Hepatocyte (in vitro differentiated cells): ENCODE results near the gene PHF23. TPM values are rescaled to one million over a fixed set of nuclear protein-coding genes. Genes with fewer than 3 reads are reported as not detected.

Source experiments
- DNase-seq: peaks from one replicate; pipeline ENCODE4 v3.0.0-alpha.2; 2016; ENCODE audit warnings: low spot score
- H2AFZ ChIP-seq: fragments of 200-600 bp; sonication (generic); 2 replicates; pipeline ENCODE4 v1.6.0; 2016; ENCODE audit warnings: antibody characterized with exemption, mild to moderate bottlenecking
- H3K27ac ChIP-seq: fragments of 200-600 bp; sonication (generic); 2 replicates; pipeline ENCODE4 v1.5.1; 2016; ENCODE audit warnings: mild to moderate bottlenecking
- H3K27me3 ChIP-seq: fragments of 200-600 bp; sonication (generic); 2 replicates; pipeline ENCODE4 v1.6.1; 2016
- H3K36me3 ChIP-seq: fragments of 200-600 bp; sonication (generic); replicated peaks from 2 replicates; pipeline ENCODE4 v1.5.1; 2016; ENCODE audit warnings: low read depth; ENCODE audit not compliant: insufficient read depth
- H3K4me1 ChIP-seq: fragments of 200-600 bp; sonication (generic); 2 replicates; pipeline ENCODE4 v1.5.1; 2016; ENCODE audit warnings: mild to moderate bottlenecking, moderate library complexity; ENCODE audit not compliant: insufficient read depth
- H3K4me2 ChIP-seq: fragments of 200-600 bp; sonication (generic); 2 replicates; pipeline ENCODE4 v1.6.0; 2016
- H3K4me3 ChIP-seq: fragments of 200-600 bp; sonication (generic); 2 replicates; pipeline ENCODE4 v1.5.1; 2016; ENCODE audit warnings: mild to moderate bottlenecking
- H3K79me2 ChIP-seq: fragments of 200-600 bp; sonication (generic); 2 replicates; pipeline ENCODE4 v1.6.0; 2017; ENCODE audit warnings: mild to moderate bottlenecking
- H3K9me2 ChIP-seq: fragments of 200-600 bp; sonication (generic); replicated peaks from 2 replicates; pipeline ENCODE4 v1.6.0; 2017; ENCODE audit warnings: mild to moderate bottlenecking; ENCODE audit not compliant: insufficient read depth
- H3K9me3 ChIP-seq: fragments of 200-600 bp; sonication (generic); 2 replicates; pipeline ENCODE4 v1.5.1; 2016; ENCODE audit warnings: low read depth, mild to moderate bottlenecking
- H4K20me1 ChIP-seq: fragments of 200-600 bp; sonication (generic); 2 replicates; pipeline ENCODE4 v1.6.0; 2016; ENCODE audit warnings: mild to moderate bottlenecking; ENCODE audit not compliant: insufficient read depth, poor library complexity, severe bottlenecking
- EZH2 ChIP-seq: fragments of 200-600 bp; sonication (generic); IDR thresholded peaks from 2 replicates; pipeline ENCODE4 v1.6.1; 2016; ENCODE audit warnings: antibody characterized with exemption, mild to moderate bottlenecking, borderline replicate concordance
- EZH2phosphoT487 ChIP-seq: fragments of 200-600 bp; sonication (generic); IDR thresholded peaks from one replicate; pipeline ENCODE4 v1.6.1; 2018; ENCODE audit warnings: antibody characterized with exemption, mild to moderate bottlenecking, low read depth, moderate library complexity; ENCODE audit not compliant: unreplicated experiment, severe bottlenecking
- WGBS: methylation state at CpG from one replicate; pipeline ENCODE4 v1.1.6; 2016; ENCODE audit warnings: low lambda C conversion rate; ENCODE audit errors: missing lambda C conversion rate; 5-methylcytosine and 5-hydroxymethylcytosine counted together
- polyA plus RNA-seq: library from polyadenylated mRNA; unstranded; fragments of >200 nt; fragmentation: Nextera tagmentation; extraction: Ambion mirVana; gene quantifications from 2 replicates; pipeline ENCODE4 v1.2.1, GENCODE V29; 2016
- total RNA-seq: library from RNA; depleted of rRNA; stranded (reverse); fragments of >200 nt; gene quantifications from 2 replicates; pipeline ENCODE4 v1.2.3, GENCODE V29; 2014
- TF ChIP-seq, protein P1 (sequence below): fragments of 200-600 bp; sonication (generic); IDR thresholded peaks from 2 replicates; pipeline ENCODE4 v1.5.1; 2016; ENCODE audit warnings: antibody characterized with exemption, mild to moderate bottlenecking; ENCODE audit not compliant: poor library complexity

The PHF23 gene
- 53.9 and 57.9 TPM in 2 replicates for total RNA-seq
- 77.7 and 78.6 TPM in 2 replicates for polyA plus RNA-seq

DNA sequence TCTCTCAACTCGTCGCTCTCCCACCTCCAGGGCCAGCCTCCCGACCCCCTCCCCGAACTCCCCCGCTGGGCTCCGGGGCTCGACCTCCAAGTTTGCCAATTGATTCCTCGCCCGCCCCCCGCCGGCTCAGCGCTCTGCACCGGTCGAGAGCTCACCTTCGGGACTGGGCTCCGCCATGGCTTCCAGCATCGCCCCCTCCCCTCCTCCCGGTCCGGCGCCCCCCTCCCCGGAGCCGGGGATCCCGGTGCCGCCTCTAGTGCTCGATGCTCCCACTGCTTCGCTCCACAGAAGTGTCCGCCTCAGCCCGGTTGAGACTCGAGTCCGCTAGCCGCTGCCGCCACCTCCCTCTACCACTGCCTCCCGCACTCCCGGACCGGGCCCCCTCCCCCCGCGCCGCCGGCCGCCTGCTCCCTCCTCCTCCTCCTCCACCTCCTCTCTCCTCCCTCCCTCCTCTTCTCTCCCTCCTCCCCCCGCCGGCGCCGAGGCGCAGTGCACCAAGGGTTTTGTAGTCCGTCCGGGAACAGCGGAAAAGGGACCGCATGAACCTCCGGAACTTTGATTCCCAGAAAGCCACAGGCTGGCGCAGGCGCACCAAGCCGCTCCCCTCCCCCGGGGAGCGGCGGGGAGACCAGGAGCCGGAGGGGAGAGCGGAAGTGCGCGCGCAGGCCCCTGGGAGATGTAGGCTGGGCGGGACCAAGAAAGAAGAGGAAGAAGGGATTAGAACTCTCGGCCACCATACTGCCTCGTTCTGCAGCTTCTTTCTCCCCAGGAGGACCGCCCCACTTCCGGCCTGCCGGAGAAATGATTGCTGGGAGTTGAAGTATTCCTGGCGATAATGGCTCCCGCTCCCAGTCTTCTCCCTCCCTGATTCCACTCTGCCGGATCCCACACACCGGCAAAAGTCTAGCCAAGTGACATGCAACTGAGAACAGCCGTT is at the start of gene PHF23:
Gene PHF23, minus strand, starts transcription at position 367 of the 937 bp plus-strand sequence. Its CDS starts 178 bp downstream, at position 189.
- Histone ChIP-seq H3K79me2 (peaks cover 64% of the 10 kb centered on the region), H4K20me1 (no peaks in the 10 kb centered on the region), H3K4me2 (peak within 1 kb of the TSS; percentile 92), H3K4me3 (peak within 1 kb of the TSS; percentile 65), H3K36me3 (no peaks in the 10 kb centered on the region), H3K9me3 (no peaks in the 10 kb centered on the region), H3K27me3 (no peaks in the 10 kb centered on the region), H3K9me2 (no peaks in the 10 kb centered on the region), H2AFZ (peak within 1 kb of the TSS; percentile 11), H3K4me1 (peaks cover 30% of the 10 kb centered on the region), H3K27ac (peak within 1 kb of the TSS; percentile 98)
- peak; percentile 100 for DNase-seq
- WGBS: 2% methylated on average over 37 of the region's 72 CpGs
- TF ChIP-seq EZH2phosphoT487 (no peak), EZH2 (no peak)
- TF ChIP-seq, protein P1, sequence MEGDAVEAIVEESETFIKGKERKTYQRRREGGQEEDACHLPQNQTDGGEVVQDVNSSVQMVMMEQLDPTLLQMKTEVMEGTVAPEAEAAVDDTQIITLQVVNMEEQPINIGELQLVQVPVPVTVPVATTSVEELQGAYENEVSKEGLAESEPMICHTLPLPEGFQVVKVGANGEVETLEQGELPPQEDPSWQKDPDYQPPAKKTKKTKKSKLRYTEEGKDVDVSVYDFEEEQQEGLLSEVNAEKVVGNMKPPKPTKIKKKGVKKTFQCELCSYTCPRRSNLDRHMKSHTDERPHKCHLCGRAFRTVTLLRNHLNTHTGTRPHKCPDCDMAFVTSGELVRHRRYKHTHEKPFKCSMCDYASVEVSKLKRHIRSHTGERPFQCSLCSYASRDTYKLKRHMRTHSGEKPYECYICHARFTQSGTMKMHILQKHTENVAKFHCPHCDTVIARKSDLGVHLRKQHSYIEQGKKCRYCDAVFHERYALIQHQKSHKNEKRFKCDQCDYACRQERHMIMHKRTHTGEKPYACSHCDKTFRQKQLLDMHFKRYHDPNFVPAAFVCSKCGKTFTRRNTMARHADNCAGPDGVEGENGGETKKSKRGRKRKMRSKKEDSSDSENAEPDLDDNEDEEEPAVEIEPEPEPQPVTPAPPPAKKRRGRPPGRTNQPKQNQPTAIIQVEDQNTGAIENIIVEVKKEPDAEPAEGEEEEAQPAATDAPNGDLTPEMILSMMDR: no peak

DNA sequence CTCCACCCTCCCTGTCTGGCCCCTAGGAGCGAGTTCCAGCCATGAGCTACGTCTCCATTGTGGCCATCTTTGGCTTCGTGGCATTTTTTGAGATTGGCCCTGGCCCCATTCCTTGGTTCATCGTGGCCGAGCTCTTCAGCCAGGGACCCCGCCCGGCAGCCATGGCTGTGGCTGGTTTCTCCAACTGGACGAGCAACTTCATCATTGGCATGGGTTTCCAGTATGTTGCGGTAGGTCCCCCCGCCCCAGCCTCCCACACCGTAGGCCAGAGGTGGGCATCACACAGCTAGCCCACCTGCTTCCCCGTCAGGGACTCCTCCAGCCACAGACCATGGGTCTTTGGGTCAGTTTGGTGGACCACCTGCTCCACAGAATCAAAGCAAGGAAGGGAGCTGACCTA is 46.4 kb upstream of the PHF23 start:
- no peaks in the 10 kb centered on the region for H3K36me3 ChIP-seq
- H3K27me3 ChIP-seq: peaks cover 4% of the 10 kb centered on the region
- H2AFZ ChIP-seq: no peak overlapping the region
- no peaks in the 10 kb centered on the region for H3K9me3 ChIP-seq
- no peak for TF ChIP-seq EZH2phosphoT487
- H3K4me2 ChIP-seq: no peak overlapping the region
- WGBS: 98% methylated on average over 11 of the region's 12 CpGs
- H3K79me2 ChIP-seq: no peaks in the 10 kb centered on the region
- no peak overlapping the region for H3K4me3 ChIP-seq
- no peak overlapping the region for H3K27ac ChIP-seq
- no peaks in the 10 kb centered on the region for H4K20me1 ChIP-seq
- no peaks in the 10 kb centered on the region for H3K9me2 ChIP-seq
- no peak for DNase-seq
- H3K4me1 ChIP-seq: peaks cover 13% of the 10 kb centered on the region

DNA sequence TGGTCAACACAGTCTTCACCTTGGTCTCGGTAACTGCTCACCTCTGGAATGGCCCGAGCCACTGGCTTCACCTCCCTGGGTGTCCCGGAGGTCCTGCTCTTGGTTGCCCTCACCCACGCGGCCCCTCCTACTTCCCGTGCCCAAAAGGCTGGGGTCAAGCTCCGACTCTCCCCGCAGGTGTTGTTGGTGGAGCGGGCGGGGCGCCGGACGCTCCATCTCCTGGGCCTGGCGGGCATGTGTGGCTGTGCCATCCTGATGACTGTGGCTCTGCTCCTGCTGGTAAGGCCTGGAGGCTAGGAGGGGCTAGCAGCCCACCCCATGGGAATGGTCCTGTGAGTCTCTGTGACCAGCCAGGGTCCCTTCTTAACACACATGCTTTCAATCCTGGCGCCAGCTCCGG is 45.7 kb upstream of the PHF23 start:
- TF ChIP-seq, protein P1: no peak
- TF ChIP-seq EZH2 (no peak), EZH2phosphoT487 (no peak)
- no peak for DNase-seq
- H2AFZ ChIP-seq: no peak overlapping the region
- H3K4me1 ChIP-seq: peaks cover 13% of the 10 kb centered on the region
- H4K20me1 ChIP-seq: no peaks in the 10 kb centered on the region
- H3K27me3 ChIP-seq: peaks cover 4% of the 10 kb centered on the region
- no peaks in the 10 kb centered on the region for H3K9me2 ChIP-seq
- WGBS: 96% methylated on average over 16 of the region's 16 CpGs
- no peak overlapping the region for H3K4me3 ChIP-seq
- no peaks in the 10 kb centered on the region for H3K36me3 ChIP-seq
- no peak overlapping the region for H3K27ac ChIP-seq
- no peaks in the 10 kb centered on the region for H3K79me2 ChIP-seq
- H3K9me3 ChIP-seq: no peaks in the 10 kb centered on the region
- no peak overlapping the region for H3K4me2 ChIP-seq
